HEK293 (cell line): ENCODE results near the gene PHF13.

Experiments used
- GLIS1 ChIP-seq: fragments of 450-650 bp; formaldehyde crosslinking; IDR thresholded peaks from 2 replicates; pipeline ENCODE4 v1.5.1; 2016; ENCODE audit warnings: missing biosample characterization, missing genetic modification characterization
- KLF7 ChIP-seq: fragments of 450-650 bp; formaldehyde crosslinking; IDR thresholded peaks from 2 replicates; pipeline ENCODE4 v1.5.1; 2016; ENCODE audit warnings: missing biosample characterization, missing genetic modification characterization, borderline replicate concordance
- MYNN ChIP-seq: fragments of 450-650 bp; formaldehyde crosslinking; IDR thresholded peaks from 2 replicates; pipeline ENCODE4 v1.5.1; 2016; ENCODE audit warnings: missing biosample characterization, missing genetic modification characterization, borderline replicate concordance
- MZF1 ChIP-seq: fragments of 450-650 bp; formaldehyde crosslinking; IDR thresholded peaks from 2 replicates; pipeline ENCODE4 v1.5.1; 2017; ENCODE audit warnings: missing biosample characterization, missing genetic modification characterization, borderline replicate concordance
- ZFP69B ChIP-seq: fragments of 450-650 bp; formaldehyde crosslinking; IDR thresholded peaks from 2 replicates; pipeline ENCODE4 v1.5.1; 2016; ENCODE audit warnings: missing biosample characterization, missing genetic modification characterization
- ZNF10 ChIP-seq: fragments of 450-650 bp; formaldehyde crosslinking; IDR thresholded peaks from 2 replicates; pipeline ENCODE4 v1.5.1; 2017; ENCODE audit warnings: missing biosample characterization, missing genetic modification characterization
- ZNF223 ChIP-seq: fragments of 450-650 bp; formaldehyde crosslinking; IDR thresholded peaks from 2 replicates; pipeline ENCODE4 v1.5.1; 2016; ENCODE audit warnings: missing biosample characterization, missing genetic modification characterization
- ZNF416 ChIP-seq: fragments of 450-650 bp; formaldehyde crosslinking; IDR thresholded peaks from 2 replicates; pipeline ENCODE4 v1.5.1; 2016; ENCODE audit warnings: missing biosample characterization, missing genetic modification characterization
- ZNF433 ChIP-seq: fragments of 450-650 bp; formaldehyde crosslinking; IDR thresholded peaks from 2 replicates; pipeline ENCODE4 v1.5.1; 2016; ENCODE audit warnings: missing biosample characterization, missing genetic modification characterization, low read depth
- ZNF544 ChIP-seq: fragments of 450-650 bp; formaldehyde crosslinking; IDR thresholded peaks from 2 replicates; pipeline ENCODE4 v1.5.0; 2017; ENCODE audit warnings: missing biosample characterization, missing genetic modification characterization
- ZNF560 ChIP-seq: fragments of 450-650 bp; formaldehyde crosslinking; IDR thresholded peaks from 2 replicates; pipeline ENCODE4 v1.5.1; 2017; ENCODE audit warnings: missing biosample characterization, missing genetic modification characterization, borderline replicate concordance
- ZNF596 ChIP-seq: fragments of 450-650 bp; IDR thresholded peaks from 2 replicates; pipeline ENCODE4 v1.5.0; 2018; ENCODE audit warnings: missing biosample characterization, mild to moderate bottlenecking, missing genetic modification characterization, moderate library complexity
- ZNF629 ChIP-seq: fragments of 450-650 bp; formaldehyde crosslinking; IDR thresholded peaks from 2 replicates; pipeline ENCODE4 v1.5.1; 2017; ENCODE audit warnings: missing biosample characterization, missing genetic modification characterization
- ZNF76 ChIP-seq: fragments of 450-650 bp; formaldehyde crosslinking; IDR thresholded peaks from 2 replicates; pipeline ENCODE4; 2016; ENCODE audit warnings: low read depth, missing biosample characterization, missing genetic modification characterization, borderline replicate concordance
- TF ChIP-seq, protein P1 (sequence below): fragments of 450-650 bp; formaldehyde crosslinking; IDR thresholded peaks from 2 replicates; pipeline ENCODE4 v1.5.1; 2016; ENCODE audit warnings: missing biosample characterization, missing genetic modification characterization
- TF ChIP-seq, protein P2 (sequence below): fragments of 450-650 bp; formaldehyde crosslinking; IDR thresholded peaks from 2 replicates; pipeline ENCODE4 v1.5.1; 2016; ENCODE audit warnings: missing biosample characterization, missing genetic modification characterization
- TF ChIP-seq, protein P3 (sequence below): sonication (generic); formaldehyde crosslinking; IDR thresholded peaks from 2 replicates; pipeline ENCODE4 v1.8.1; 2022; ENCODE audit warnings: mild to moderate bottlenecking, moderate library complexity, missing genetic modification reagents
- TF ChIP-seq, protein P4 (sequence below): fragments of 450-650 bp; formaldehyde crosslinking; IDR thresholded peaks from 2 replicates; pipeline ENCODE4 v1.5.1; 2017; ENCODE audit warnings: missing biosample characterization, missing genetic modification characterization
- TF ChIP-seq, protein P5 (sequence below): fragments of 450-650 bp; formaldehyde crosslinking; IDR thresholded peaks from 2 replicates; pipeline ENCODE4; 2016; ENCODE audit warnings: missing biosample characterization, missing genetic modification characterization
- TF ChIP-seq, protein P6 (sequence below): fragments of 450-650 bp; formaldehyde crosslinking; IDR thresholded peaks from 2 replicates; pipeline ENCODE4 v1.5.1; 2016; ENCODE audit warnings: missing biosample characterization, missing genetic modification characterization, borderline replicate concordance
- TF ChIP-seq, protein P7 (sequence below): fragments of 450-650 bp; formaldehyde crosslinking; IDR thresholded peaks from 2 replicates; pipeline ENCODE4 v1.5.1; 2017; ENCODE audit warnings: missing biosample characterization, missing genetic modification characterization
- TF ChIP-seq, protein P8 (sequence below): fragments of 450-650 bp; IDR thresholded peaks from 2 replicates; pipeline ENCODE4 v1.5.1; 2018; ENCODE audit warnings: missing biosample characterization, mild to moderate bottlenecking, missing genetic modification characterization
- TF ChIP-seq, protein P9 (sequence below): fragments of 450-650 bp; formaldehyde crosslinking; IDR thresholded peaks from 2 replicates; pipeline ENCODE4 v1.5.1; 2017; ENCODE audit warnings: missing biosample characterization, missing genetic modification characterization

PHF13 gene

DNA sequence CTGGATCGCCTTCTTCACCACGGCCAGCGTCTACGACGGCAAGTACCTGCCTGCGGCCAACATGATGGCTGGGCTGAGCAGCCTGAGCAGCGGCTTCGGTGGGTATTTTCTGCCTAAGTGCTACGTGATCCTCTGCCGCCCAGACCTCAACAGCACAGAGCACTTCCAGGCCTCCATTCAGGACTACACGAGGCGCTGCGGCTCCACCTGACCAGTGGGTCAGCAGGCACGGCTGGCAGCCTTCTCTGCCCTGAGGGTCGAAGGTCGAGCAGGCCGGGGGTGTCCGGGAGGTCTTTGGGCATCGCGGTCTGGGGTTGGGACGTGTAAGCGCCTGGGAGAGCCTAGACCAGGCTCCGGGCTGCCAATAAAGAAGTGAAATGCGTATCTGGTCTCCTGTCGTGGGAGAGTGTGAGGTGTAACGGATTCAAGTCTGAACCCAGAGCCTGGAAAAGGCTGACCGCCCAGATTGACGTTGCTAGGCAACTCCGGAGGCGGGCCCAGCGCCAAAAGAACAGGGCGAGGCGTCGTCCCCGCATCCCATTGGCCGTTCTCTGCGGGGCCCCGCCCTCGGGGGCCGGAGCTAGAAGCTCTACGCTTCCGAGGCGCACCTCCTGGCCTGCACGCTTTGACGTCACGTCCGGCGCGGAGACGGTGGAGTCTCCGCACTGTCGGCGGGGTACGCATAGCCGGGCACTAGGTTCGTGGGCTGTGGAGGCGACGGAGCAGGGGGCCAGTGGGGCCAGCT lies 34.0 kb upstream of the PHF13 start, which contains the start of gene ZBTB48 (continued):
- TF ChIP-seq, protein P1, sequence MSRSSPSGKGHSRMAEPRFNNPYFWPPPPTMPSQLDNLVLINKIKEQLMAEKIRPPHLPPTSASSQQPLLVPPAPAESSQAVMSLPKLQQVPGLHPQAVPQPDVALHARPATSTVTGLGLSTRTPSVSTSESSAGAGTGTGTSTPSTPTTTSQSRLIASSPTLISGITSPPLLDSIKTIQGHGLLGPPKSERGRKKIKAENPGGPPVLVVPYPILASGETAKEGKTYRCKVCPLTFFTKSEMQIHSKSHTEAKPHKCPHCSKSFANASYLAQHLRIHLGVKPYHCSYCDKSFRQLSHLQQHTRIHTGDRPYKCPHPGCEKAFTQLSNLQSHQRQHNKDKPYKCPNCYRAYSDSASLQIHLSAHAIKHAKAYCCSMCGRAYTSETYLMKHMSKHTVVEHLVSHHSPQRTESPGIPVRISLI (tag by site-specific recombination), result no peak
- TF ChIP-seq, protein P2, sequence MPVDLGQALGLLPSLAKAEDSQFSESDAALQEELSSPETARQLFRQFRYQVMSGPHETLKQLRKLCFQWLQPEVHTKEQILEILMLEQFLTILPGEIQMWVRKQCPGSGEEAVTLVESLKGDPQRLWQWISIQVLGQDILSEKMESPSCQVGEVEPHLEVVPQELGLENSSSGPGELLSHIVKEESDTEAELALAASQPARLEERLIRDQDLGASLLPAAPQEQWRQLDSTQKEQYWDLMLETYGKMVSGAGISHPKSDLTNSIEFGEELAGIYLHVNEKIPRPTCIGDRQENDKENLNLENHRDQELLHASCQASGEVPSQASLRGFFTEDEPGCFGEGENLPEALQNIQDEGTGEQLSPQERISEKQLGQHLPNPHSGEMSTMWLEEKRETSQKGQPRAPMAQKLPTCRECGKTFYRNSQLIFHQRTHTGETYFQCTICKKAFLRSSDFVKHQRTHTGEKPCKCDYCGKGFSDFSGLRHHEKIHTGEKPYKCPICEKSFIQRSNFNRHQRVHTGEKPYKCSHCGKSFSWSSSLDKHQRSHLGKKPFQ, result no peak
- TF ChIP-seq ZNF560 (tag by site-specific recombination), result no peak
- TF ChIP-seq KLF7 (tag by site-specific recombination), result no peak
- TF ChIP-seq, protein P3, sequence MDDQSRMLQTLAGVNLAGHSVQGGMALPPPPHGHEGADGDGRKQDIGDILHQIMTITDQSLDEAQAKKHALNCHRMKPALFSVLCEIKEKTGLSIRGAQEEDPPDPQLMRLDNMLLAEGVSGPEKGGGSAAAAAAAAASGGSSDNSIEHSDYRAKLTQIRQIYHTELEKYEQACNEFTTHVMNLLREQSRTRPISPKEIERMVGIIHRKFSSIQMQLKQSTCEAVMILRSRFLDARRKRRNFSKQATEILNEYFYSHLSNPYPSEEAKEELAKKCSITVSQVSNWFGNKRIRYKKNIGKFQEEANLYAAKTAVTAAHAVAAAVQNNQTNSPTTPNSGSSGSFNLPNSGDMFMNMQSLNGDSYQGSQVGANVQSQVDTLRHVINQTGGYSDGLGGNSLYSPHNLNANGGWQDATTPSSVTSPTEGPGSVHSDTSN, result no peak
- TF ChIP-seq ZNF629 (tag by site-specific recombination), result peak; percentile 99
- TF ChIP-seq, protein P4, sequence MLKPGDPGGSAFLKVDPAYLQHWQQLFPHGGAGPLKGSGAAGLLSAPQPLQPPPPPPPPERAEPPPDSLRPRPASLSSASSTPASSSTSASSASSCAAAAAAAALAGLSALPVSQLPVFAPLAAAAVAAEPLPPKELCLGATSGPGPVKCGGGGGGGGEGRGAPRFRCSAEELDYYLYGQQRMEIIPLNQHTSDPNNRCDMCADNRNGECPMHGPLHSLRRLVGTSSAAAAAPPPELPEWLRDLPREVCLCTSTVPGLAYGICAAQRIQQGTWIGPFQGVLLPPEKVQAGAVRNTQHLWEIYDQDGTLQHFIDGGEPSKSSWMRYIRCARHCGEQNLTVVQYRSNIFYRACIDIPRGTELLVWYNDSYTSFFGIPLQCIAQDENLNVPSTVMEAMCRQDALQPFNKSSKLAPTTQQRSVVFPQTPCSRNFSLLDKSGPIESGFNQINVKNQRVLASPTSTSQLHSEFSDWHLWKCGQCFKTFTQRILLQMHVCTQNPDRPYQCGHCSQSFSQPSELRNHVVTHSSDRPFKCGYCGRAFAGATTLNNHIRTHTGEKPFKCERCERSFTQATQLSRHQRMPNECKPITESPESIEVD (tag by site-specific recombination), result no peak
- no peak for TF ChIP-seq MYNN (tag by site-specific recombination)
- TF ChIP-seq, protein P5, sequence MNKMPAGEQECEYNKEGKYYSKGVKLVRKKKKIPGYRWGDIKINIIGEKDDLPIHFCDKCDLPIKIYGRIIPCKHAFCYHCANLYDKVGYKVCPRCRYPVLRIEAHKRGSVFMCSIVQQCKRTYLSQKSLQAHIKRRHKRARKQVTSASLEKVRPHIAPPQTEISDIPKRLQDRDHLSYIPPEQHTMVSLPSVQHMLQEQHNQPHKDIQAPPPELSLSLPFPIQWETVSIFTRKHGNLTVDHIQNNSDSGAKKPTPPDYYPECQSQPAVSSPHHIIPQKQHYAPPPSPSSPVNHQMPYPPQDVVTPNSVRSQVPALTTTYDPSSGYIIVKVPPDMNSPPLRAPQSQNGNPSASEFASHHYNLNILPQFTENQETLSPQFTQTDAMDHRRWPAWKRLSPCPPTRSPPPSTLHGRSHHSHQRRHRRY, result no peak
- TF ChIP-seq ZNF76 (tag by site-specific recombination), result no peak
- no peak for TF ChIP-seq ZNF596 (tag by site-specific recombination)
- TF ChIP-seq, protein P6, sequence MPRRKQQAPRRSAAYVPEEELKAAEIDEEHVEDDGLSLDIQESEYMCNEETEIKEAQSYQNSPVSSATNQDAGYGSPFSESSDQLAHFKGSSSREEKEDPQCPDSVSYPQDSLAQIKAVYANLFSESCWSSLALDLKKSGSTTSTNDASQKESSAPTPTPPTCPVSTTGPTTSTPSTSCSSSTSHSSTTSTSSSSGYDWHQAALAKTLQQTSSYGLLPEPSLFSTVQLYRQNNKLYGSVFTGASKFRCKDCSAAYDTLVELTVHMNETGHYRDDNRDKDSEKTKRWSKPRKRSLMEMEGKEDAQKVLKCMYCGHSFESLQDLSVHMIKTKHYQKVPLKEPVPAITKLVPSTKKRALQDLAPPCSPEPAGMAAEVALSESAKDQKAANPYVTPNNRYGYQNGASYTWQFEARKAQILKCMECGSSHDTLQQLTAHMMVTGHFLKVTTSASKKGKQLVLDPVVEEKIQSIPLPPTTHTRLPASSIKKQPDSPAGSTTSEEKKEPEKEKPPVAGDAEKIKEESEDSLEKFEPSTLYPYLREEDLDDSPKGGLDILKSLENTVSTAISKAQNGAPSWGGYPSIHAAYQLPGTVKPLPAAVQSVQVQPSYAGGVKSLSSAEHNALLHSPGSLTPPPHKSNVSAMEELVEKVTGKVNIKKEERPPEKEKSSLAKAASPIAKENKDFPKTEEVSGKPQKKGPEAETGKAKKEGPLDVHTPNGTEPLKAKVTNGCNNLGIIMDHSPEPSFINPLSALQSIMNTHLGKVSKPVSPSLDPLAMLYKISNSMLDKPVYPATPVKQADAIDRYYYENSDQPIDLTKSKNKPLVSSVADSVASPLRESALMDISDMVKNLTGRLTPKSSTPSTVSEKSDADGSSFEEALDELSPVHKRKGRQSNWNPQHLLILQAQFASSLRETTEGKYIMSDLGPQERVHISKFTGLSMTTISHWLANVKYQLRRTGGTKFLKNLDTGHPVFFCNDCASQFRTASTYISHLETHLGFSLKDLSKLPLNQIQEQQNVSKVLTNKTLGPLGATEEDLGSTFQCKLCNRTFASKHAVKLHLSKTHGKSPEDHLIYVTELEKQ (tag by site-specific recombination), result no peak
- no peak for TF ChIP-seq MZF1 (tag by site-specific recombination)
- TF ChIP-seq GLIS1 (tag by site-specific recombination), result peak; percentile 73; the same call in 1 of the 2 replicates
- no peak for TF ChIP-seq ZNF416 (tag by site-specific recombination)
- TF ChIP-seq ZNF544 (tag by site-specific recombination), result no peak
- no peak for TF ChIP-seq ZNF223 (tag by site-specific recombination)
- TF ChIP-seq, protein P7, sequence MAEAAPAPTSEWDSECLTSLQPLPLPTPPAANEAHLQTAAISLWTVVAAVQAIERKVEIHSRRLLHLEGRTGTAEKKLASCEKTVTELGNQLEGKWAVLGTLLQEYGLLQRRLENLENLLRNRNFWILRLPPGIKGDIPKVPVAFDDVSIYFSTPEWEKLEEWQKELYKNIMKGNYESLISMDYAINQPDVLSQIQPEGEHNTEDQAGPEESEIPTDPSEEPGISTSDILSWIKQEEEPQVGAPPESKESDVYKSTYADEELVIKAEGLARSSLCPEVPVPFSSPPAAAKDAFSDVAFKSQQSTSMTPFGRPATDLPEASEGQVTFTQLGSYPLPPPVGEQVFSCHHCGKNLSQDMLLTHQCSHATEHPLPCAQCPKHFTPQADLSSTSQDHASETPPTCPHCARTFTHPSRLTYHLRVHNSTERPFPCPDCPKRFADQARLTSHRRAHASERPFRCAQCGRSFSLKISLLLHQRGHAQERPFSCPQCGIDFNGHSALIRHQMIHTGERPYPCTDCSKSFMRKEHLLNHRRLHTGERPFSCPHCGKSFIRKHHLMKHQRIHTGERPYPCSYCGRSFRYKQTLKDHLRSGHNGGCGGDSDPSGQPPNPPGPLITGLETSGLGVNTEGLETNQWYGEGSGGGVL, result 0 out of 2 replicates have a peak, but pooled peaks have one; percentile 9
- TF ChIP-seq ZNF10 (tag by site-specific recombination), result no peak
- no peak for TF ChIP-seq ZNF433 (tag by site-specific recombination)
- TF ChIP-seq, protein P8, sequence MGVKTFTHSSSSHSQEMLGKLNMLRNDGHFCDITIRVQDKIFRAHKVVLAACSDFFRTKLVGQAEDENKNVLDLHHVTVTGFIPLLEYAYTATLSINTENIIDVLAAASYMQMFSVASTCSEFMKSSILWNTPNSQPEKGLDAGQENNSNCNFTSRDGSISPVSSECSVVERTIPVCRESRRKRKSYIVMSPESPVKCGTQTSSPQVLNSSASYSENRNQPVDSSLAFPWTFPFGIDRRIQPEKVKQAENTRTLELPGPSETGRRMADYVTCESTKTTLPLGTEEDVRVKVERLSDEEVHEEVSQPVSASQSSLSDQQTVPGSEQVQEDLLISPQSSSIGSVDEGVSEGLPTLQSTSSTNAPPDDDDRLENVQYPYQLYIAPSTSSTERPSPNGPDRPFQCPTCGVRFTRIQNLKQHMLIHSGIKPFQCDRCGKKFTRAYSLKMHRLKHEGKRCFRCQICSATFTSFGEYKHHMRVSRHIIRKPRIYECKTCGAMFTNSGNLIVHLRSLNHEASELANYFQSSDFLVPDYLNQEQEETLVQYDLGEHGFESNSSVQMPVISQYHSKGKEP (tag by site-specific recombination), result no peak
- TF ChIP-seq ZFP69B, result no peak
- TF ChIP-seq, protein P9, sequence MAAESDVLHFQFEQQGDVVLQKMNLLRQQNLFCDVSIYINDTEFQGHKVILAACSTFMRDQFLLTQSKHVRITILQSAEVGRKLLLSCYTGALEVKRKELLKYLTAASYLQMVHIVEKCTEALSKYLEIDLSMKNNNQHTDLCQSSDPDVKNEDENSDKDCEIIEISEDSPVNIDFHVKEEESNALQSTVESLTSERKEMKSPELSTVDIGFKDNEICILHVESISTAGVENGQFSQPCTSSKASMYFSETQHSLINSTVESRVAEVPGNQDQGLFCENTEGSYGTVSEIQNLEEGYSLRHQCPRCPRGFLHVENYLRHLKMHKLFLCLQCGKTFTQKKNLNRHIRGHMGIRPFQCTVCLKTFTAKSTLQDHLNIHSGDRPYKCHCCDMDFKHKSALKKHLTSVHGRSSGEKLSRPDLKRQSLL, result peak; percentile 9; the same call in 1 of the 2 replicates
